ENCODE data around the gene RIMS4.

Gene RIMS4

DNA sequence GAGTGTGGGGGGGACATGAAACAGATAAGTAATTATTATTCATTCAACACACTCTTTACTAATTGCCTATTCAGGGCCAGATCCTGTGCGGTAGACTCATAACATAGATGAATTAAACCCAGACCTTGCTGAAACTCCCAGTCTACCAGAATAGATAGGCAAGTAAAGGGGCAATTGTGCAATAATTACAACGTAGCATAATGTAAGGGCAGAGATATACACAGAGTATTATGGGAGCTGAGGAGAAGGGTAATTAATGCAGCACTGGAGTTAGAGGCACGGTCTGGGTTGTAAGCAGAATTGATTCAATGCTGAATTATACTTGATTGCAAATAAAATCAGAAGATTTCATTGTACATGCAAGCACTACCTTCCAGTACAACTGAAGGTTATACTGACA lies 29.2 kb downstream of the RIMS4 start:
- H3K9me3 ChIP-seq (ENCODE audit: low read depth, low read length): no peaks in the 10 kb centered on the region
- no peak for DNase-seq (ENCODE audit: low read depth, low spot score)
- H3K9ac ChIP-seq (ENCODE audit: insufficient read length): no peak overlapping the region
- TF ChIP-seq POLR2AphosphoS5 (IDR thresholded peaks at IDR 0.05; ENCODE audit: borderline replicate concordance, low read depth, low read length) (no peak), EZH2 (IDR thresholded peaks at IDR 0.05) (no peak), FOXP2 (optimal IDR thresholded peaks at IDR 0.05; ENCODE audit: control extremely low read depth, extremely low read length, insufficient read depth) (no peak)
- H3K4me3 ChIP-seq: no peak overlapping the region
- H3K36me3 ChIP-seq (ENCODE audit: insufficient read depth, low read length): no peaks in the 10 kb centered on the region
- no peak overlapping the region for H3K27ac ChIP-seq

DNA sequence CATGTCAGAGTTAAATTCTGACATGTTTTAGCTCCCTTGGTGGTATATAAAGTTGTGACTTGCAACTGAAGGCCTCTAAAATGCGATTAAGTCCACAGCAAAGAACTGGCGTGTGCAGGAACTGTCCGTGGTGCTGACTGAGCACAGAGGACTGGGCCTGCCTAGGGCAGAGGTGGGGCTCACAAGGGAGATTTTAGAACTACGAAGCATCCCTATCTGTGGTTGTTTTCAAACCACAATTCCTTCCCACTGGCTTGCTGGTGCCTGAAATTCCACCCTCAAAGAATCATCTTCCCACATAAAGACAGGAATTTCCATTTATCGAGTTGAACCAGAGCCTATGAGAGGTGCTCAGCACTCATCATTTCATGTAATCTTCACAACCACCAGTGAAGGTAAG lies 30.1 kb downstream of the RIMS4 start:
- Histone ChIP-seq H3K9me3 (ENCODE audit: low read depth, low read length) (no peaks in the 10 kb centered on the region), H3K4me3 (no peak overlapping the region), H3K27ac (no peak overlapping the region), H3K9ac (ENCODE audit: insufficient read length) (no peak overlapping the region), H3K36me3 (ENCODE audit: insufficient read depth, low read length) (no peaks in the 10 kb centered on the region)
- TF ChIP-seq EZH2 (IDR thresholded peaks at IDR 0.05) (no peak), FOXP2 (optimal IDR thresholded peaks at IDR 0.05; ENCODE audit: control extremely low read depth, extremely low read length, insufficient read depth) (no peak), POLR2AphosphoS5 (IDR thresholded peaks at IDR 0.05; ENCODE audit: borderline replicate concordance, low read depth, low read length) (no peak)
- no peak for DNase-seq (ENCODE audit: low read depth, low spot score)

DNA sequence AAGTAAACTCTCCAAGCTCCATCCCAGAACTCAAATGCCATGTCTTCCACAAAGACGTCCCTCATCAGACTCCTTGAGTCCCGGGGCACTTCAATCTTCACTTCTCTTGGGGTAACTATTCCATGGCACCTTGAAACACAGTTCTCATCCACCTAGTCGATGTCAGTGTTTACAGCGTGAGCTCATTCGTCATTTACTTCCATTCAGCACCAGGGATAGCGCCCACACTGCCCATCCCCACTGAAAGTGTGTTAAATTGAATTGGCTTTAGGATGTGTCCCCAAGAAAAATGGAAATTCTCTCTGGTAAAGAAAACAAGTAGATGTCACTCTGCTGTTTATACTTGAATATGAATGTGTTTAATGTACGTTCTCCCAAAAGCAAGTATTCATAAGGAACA lies 33.4 kb downstream of the RIMS4 start:
- DNase-seq (ENCODE audit: low read depth, low spot score): peak; percentile 8
- no peak overlapping the region for H3K9ac ChIP-seq (ENCODE audit: insufficient read length)
- H3K9me3 ChIP-seq (ENCODE audit: low read depth, low read length): no peaks in the 10 kb centered on the region
- no peak overlapping the region for H3K4me3 ChIP-seq
- no peak overlapping the region for H3K27ac ChIP-seq
- no peaks in the 10 kb centered on the region for H3K36me3 ChIP-seq (ENCODE audit: insufficient read depth, low read length)
- no peak for TF ChIP-seq POLR2AphosphoS5 (IDR thresholded peaks at IDR 0.05; ENCODE audit: borderline replicate concordance, low read depth, low read length)
- no peak for TF ChIP-seq EZH2 (IDR thresholded peaks at IDR 0.05)
- no peak for TF ChIP-seq FOXP2 (optimal IDR thresholded peaks at IDR 0.05; ENCODE audit: control extremely low read depth, extremely low read length, insufficient read depth)

DNA sequence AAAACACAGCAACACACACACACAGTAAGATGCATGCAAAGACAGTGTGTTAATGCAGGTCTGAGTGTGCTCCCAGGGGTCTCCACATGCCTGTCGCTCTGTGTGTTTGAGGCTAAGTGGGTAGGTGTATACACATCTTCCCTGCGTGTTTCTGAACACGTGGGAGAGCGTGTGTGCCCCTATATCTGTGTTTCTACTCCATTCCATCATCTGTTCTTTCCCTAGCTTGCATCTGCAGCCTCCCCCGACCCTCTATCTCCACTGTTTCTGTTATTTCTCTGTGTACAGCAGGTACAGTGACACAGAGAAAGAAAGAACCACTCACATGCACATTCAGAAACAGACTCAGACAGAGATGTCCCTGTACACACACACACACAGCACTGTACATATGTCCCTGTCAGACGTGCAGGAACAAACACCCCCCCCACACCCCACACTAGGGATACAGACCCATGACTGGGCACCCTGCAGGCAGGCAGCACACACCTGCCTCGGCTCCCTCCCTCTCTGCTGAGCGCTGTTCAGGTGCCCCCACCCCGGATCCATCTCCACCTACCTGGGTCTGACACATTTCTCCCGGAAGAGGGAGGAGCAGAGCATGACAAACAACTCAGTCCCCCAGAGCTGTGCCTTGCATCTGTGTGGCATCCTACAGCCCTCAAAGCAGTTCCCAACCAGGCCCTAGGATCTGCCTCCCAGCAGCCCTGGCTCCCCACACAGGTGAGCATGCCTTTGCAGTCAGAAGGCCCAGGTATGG lies 37.1 kb downstream of the RIMS4 start:
- Histone ChIP-seq H3K9ac (ENCODE audit: insufficient read length) (no peak overlapping the region), H3K4me3 (no peak overlapping the region), H3K9me3 (ENCODE audit: low read depth, low read length) (no peaks in the 10 kb centered on the region), H3K36me3 (ENCODE audit: insufficient read depth, low read length) (no peaks in the 10 kb centered on the region), H3K27ac (no peak overlapping the region)
- no peak for DNase-seq (ENCODE audit: low read depth, low spot score)
- TF ChIP-seq POLR2AphosphoS5 (IDR thresholded peaks at IDR 0.05; ENCODE audit: borderline replicate concordance, low read depth, low read length): no peak
- TF ChIP-seq EZH2 (IDR thresholded peaks at IDR 0.05): no peak
- TF ChIP-seq FOXP2 (optimal IDR thresholded peaks at IDR 0.05; ENCODE audit: control extremely low read depth, extremely low read length, insufficient read depth): no peak

GRCh38 chr20:44772636-44773035 lies 37.7 kb downstream of the RIMS4 start:
- no peak for DNase-seq (ENCODE audit: low read depth, low spot score)
- Histone ChIP-seq H3K9me3 (ENCODE audit: low read depth, low read length) (no peaks in the 10 kb centered on the region), H3K27ac (no peak overlapping the region), H3K36me3 (ENCODE audit: insufficient read depth, low read length) (no peaks in the 10 kb centered on the region), H3K9ac (ENCODE audit: insufficient read length) (no peak overlapping the region), H3K4me3 (no peak overlapping the region)
- no peak for TF ChIP-seq FOXP2 (optimal IDR thresholded peaks at IDR 0.05; ENCODE audit: control extremely low read depth, extremely low read length, insufficient read depth)
- TF ChIP-seq POLR2AphosphoS5 (IDR thresholded peaks at IDR 0.05; ENCODE audit: borderline replicate concordance, low read depth, low read length): no peak
- TF ChIP-seq EZH2 (IDR thresholded peaks at IDR 0.05): no peak

- no peak for TF ChIP-seq FOXP2 (optimal IDR thresholded peaks at IDR 0.05; ENCODE audit: control extremely low read depth, extremely low read length, insufficient read depth)
- TF ChIP-seq POLR2AphosphoS5 (IDR thresholded peaks at IDR 0.05; ENCODE audit: borderline replicate concordance, low read depth, low read length): no peak
- no peak for TF ChIP-seq EZH2 (IDR thresholded peaks at IDR 0.05)
- Histone ChIP-seq H3K36me3 (ENCODE audit: insufficient read depth, low read length) (no peaks in the 10 kb centered on the region), H3K9me3 (ENCODE audit: low read depth, low read length) (no peaks in the 10 kb centered on the region)
Observed at GRCh38 chr20:44771172-44771535, 39.2 kb downstream of the RIMS4 start.

DNA sequence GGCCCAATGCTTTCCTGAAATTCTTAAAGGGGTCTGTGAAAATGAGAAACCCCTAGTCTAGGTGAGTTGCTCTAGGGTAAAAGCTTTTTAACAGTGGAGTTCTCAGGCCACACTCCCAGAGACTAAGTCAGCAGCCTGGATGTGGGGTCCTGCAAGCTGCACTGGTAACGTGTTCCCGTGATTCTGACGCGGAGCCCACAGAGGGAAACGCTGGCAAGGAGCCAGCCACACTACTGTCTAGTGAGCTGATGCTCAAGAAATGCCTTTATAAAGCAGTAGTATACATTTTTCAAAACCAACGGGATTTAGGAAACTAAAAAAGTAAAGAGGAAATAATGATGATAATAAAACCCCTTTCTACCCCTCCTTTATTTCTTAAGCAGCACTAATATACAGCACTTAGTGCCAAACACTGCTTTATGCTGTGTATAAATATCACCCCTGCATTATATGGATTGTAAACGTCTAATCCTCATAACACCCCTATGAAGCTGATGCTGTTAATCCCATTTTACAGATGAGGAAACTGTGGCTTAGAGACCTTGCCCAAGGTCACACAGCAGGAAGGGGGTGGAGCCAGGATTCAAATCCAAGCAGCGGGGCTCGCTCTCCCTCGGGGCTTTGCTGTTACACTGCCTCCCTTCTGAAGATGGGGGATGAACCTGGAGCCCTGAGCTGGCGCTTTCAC lies 39.7 kb downstream of the RIMS4 start:
- no peak overlapping the region for H3K9ac ChIP-seq (ENCODE audit: insufficient read length)
- TF ChIP-seq POLR2AphosphoS5 (IDR thresholded peaks at IDR 0.05; ENCODE audit: borderline replicate concordance, low read depth, low read length) (no peak), FOXP2 (optimal IDR thresholded peaks at IDR 0.05; ENCODE audit: control extremely low read depth, extremely low read length, insufficient read depth) (no peak), EZH2 (IDR thresholded peaks at IDR 0.05) (no peak)
- H3K36me3 ChIP-seq (ENCODE audit: insufficient read depth, low read length): no peaks in the 10 kb centered on the region
- H3K4me3 ChIP-seq: no peak overlapping the region
- H3K27ac ChIP-seq: no peak overlapping the region
- H3K9me3 ChIP-seq (ENCODE audit: low read depth, low read length): no peaks in the 10 kb centered on the region
- no peak for DNase-seq (ENCODE audit: low read depth, low spot score)

More at GRCh38 chr20:44771172-44771535, 39.2 kb downstream of the RIMS4 start:
- DNase-seq (ENCODE audit: low read depth, low spot score): no peak
- no peak overlapping the region for H3K9ac ChIP-seq (ENCODE audit: insufficient read length)
- H3K4me3 ChIP-seq: no peak overlapping the region
- H3K27ac ChIP-seq: no peak overlapping the region

DNA sequence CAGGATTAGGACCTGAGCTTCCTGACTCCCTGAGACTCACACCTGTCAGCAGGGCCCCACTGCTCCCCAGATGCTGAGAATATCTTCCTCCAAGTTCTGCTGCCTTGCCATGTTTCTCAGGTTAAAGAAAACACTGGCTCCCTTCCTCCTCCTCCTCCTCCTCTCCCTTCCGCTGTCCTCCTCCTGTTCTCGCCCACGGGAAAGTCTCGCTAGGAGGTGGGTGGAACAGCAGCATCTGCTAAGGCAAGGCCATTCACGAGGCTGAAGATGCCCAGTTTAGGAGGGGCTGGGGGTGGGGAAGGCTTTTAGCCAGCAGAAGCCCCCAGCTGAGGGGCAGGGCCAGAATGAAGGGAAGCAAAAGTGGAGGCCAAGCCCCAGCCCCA lies 40.9 kb downstream of the RIMS4 start:
- Histone ChIP-seq H3K9ac (ENCODE audit: insufficient read length) (no peak overlapping the region), H3K27ac (no peak overlapping the region), H3K4me3 (no peak overlapping the region), H3K36me3 (ENCODE audit: insufficient read depth, low read length) (no peaks in the 10 kb centered on the region), H3K9me3 (ENCODE audit: low read depth, low read length) (no peaks in the 10 kb centered on the region)
- TF ChIP-seq EZH2 (IDR thresholded peaks at IDR 0.05): no peak
- TF ChIP-seq FOXP2 (optimal IDR thresholded peaks at IDR 0.05; ENCODE audit: control extremely low read depth, extremely low read length, insufficient read depth): no peak
- no peak for TF ChIP-seq POLR2AphosphoS5 (IDR thresholded peaks at IDR 0.05; ENCODE audit: borderline replicate concordance, low read depth, low read length)
- DNase-seq (ENCODE audit: low read depth, low spot score): no peak
